ENCODE measurements around the gene OBSCN. TPM values are rescaled to one million over a fixed set of nuclear protein-coding genes. Genes with fewer than 3 reads are reported as not detected.
A peak's percentile ranks its signal among the peaks of the same experiment; 100 is the strongest.

Gene OBSCN
- total and polyA plus RNA-seq, 2 of the 4 experiments (the other 2 are of a cell fraction) = 4.1 to 9.5 TPM

DNA sequence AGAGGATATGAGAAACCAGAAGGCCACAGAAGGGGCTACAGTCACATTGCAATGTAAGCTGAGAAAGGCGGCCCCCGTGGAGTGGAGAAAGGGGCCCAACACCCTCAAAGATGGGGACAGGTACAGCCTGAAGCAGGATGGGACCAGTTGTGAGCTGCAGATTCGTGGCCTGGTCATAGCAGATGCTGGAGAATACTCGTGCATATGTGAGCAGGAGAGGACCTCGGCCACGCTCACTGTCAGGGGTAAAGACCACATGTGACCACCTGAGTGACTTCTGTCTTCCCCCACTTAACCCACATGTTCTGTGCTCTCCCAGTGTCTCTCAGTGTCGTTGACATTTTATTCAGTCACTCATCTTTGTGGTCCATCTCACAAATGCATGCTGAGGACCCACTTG lies 92.1 kb downstream of the OBSCN start:
- dilution Hi-C loops (cut with HindIII; ENCODE audit: low sequenced_read_pairs, unreplicated experiment) (no loop called here), intact Hi-C loops (cut with micrococcal nuclease) (no loop called here), in situ Hi-C loops (cut with MboI; ENCODE audit: low sequenced_read_pairs) (no loop called here)
- DNase-seq (no peak), ATAC-seq (ENCODE audit: low read depth) (no peak)
- TF ChIP-seq RCOR1 (IDR thresholded peaks at IDR 0.05; ENCODE audit: insufficient replicate concordance, low read length) (no peak), NFE2L2 (IDR thresholded peaks at IDR 0.05; ENCODE audit: low read depth, low read length) (no peak), MXI1 (IDR thresholded peaks at IDR 0.05; ENCODE audit: borderline replicate concordance, low read depth, low read length) (no peak), BHLHE40 (IDR thresholded peaks at IDR 0.05; ENCODE audit: low read depth, low read length) (no peak), MAFK (IDR thresholded peaks at IDR 0.05; ENCODE audit: low read depth, low read length) (no peak), CEBPB (IDR thresholded peaks at IDR 0.05; ENCODE audit: low read depth, low read length) (no peak), FOS (IDR thresholded peaks at IDR 0.05; ENCODE audit: low read depth, low read length) (no peak), CTCF (conservative IDR thresholded peaks at IDR 0.05; ENCODE audit: low read depth, low read length) (no peak), SMC3 (IDR thresholded peaks at IDR 0.05; ENCODE audit: low read depth, low read length) (no peak), RAD21 (IDR thresholded peaks at IDR 0.05; ENCODE audit: low read length) (no peak), MAZ (IDR thresholded peaks at IDR 0.05; ENCODE audit: borderline replicate concordance, low read depth, low read length) (no peak), POLR2A (IDR thresholded peaks at IDR 0.05; ENCODE audit: low read depth, low read length) (no peak)
- TF ChIP-seq, protein P1, sequence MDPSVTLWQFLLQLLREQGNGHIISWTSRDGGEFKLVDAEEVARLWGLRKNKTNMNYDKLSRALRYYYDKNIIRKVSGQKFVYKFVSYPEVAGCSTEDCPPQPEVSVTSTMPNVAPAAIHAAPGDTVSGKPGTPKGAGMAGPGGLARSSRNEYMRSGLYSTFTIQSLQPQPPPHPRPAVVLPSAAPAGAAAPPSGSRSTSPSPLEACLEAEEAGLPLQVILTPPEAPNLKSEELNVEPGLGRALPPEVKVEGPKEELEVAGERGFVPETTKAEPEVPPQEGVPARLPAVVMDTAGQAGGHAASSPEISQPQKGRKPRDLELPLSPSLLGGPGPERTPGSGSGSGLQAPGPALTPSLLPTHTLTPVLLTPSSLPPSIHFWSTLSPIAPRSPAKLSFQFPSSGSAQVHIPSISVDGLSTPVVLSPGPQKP (IDR thresholded peaks at IDR 0.05; ENCODE audit: borderline replicate concordance, low read depth, low read length) = no peak
- no peak overlapping the region for H3K4me2 ChIP-seq (ENCODE audit: low read depth, low read length)
- no peak overlapping the region for H4K91ac ChIP-seq (ENCODE audit: insufficient read depth, low read depth, low read length)
- no peaks in the 10 kb centered on the region for H3K79me1 ChIP-seq (ENCODE audit: low read depth in 1 of 2, low read length in 2 of 2)
- H4K20me1 ChIP-seq (ENCODE audit: insufficient read depth, low read length) = no peaks in the 10 kb centered on the region
- H2BK20ac ChIP-seq (ENCODE audit: low read depth, low read length) = no peak overlapping the region
- H3K18ac ChIP-seq (ENCODE audit: low read depth, low read length) = no peak overlapping the region
- H3K9me3 ChIP-seq (ENCODE audit: control insufficient read depth, insufficient read depth, low read length) = peaks cover 18% of the 10 kb centered on the region
- no peak overlapping the region for H2BK15ac ChIP-seq (ENCODE audit: low read depth, low read length)
- no peak overlapping the region for H2BK5ac ChIP-seq (ENCODE audit: low read depth, low read length, poor library complexity, severe bottlenecking)
- no peak overlapping the region for H3K23ac ChIP-seq (ENCODE audit: low read depth, low read length)
- ChIA-PET POLR2A (ENCODE audit: unreplicated experiment) (interaction anchor here (0.5 kb wide), 1 partner anchor 25 kb away, joined by 6 read pairs; no protein-coding TSS in a partner anchor), CTCF (no interaction called here)
- no peaks in the 10 kb centered on the region for H3K27me3 ChIP-seq (ENCODE audit: control insufficient read depth, insufficient read depth, low read length)
- H4K5ac ChIP-seq (ENCODE audit: low read depth, low read length) = no peak overlapping the region
- no peak overlapping the region for H2AK5ac ChIP-seq (ENCODE audit: low read depth, low read length)
- no peak overlapping the region for H3K56ac ChIP-seq (ENCODE audit: extremely low read depth, insufficient read depth, low read length)
- no peak overlapping the region for H3K4ac ChIP-seq (ENCODE audit: low read depth, low read length)
- H3K36me3 ChIP-seq (ENCODE audit: control insufficient read depth, insufficient read depth, low read length) = peaks cover 25% of the 10 kb centered on the region
- no peak overlapping the region for H3K27ac ChIP-seq (ENCODE audit: insufficient read depth, low read length)
- H3K4me1 ChIP-seq (ENCODE audit: control insufficient read depth, insufficient read depth, low read length) = no peaks in the 10 kb centered on the region
- H3K9me1 ChIP-seq (ENCODE audit: insufficient read depth, low read length) = no peaks in the 10 kb centered on the region
- BruUV-seq (replicated peaks) = no TSS peak
- 67% methylated on average over 5 of the region's 7 CpGs; no CpG with 5 or more reads in 1 of the 2 experiments for WGBS, 2 experiments (ENCODE audit: extremely low coverage in 2 of 2, insufficient read length in 1 of 2)
- H3K4me3 ChIP-seq (ENCODE audit: insufficient read depth, low read depth, low read length) = no peak overlapping the region
- no peak overlapping the region for H2BK120ac ChIP-seq (ENCODE audit: low read depth, low read length)
- peak overlapping the region; percentile 63 for H2AK9ac ChIP-seq (replicated peaks; ENCODE audit: low read depth, low read length, poor library complexity)
- H4K8ac ChIP-seq (ENCODE audit: low read depth in 2 of 2, low read length in 2 of 2) = no peak overlapping the region
- no peak overlapping the region for H2AFZ ChIP-seq (replicated peaks; ENCODE audit: low read length, poor library complexity)
- H3K14ac ChIP-seq (replicated peaks; ENCODE audit: low read depth, low read length) = no peak overlapping the region
- H3K9ac ChIP-seq (ENCODE audit: low read depth, low read length) = no peak overlapping the region
